BE2C (cell line): ENCODE data around the gene NELFB.
A peak's percentile ranks its signal among the peaks of the same experiment; 100 is the strongest.

Experiments
- DNase-seq: peaks from one replicate; pipeline ENCODE4 v3.0.0-alpha.2; 2020
- H3K27me3 ChIP-seq: fragments of 250-450 bp; sonication (Bioruptor Pico); 2 replicates; pipeline ENCODE4 v1.5.1; 2020; ENCODE audit warnings: mild to moderate bottlenecking
- H3K36me3 ChIP-seq: fragments of 250-450 bp; sonication (Bioruptor Pico); 2 replicates; pipeline ENCODE4 v1.5.1; 2020; ENCODE audit warnings: mild to moderate bottlenecking
- H3K4me1 ChIP-seq: fragments of 250-450 bp; sonication (Bioruptor Pico); 2 replicates; pipeline ENCODE4 v1.5.1; 2020
- H3K4me3 ChIP-seq: 2 replicates; pipeline ENCODE4 v1.5.1; 2011; ENCODE audit warnings: low read depth, low read length
- H3K9me3 ChIP-seq: fragments of 250-450 bp; sonication (Bioruptor Pico); 2 replicates; pipeline ENCODE4 v1.5.1; 2020
- TF ChIP-seq, protein P1 (sequence below): IDR thresholded peaks from 2 replicates; pipeline ENCODE4 v1.5.1; 2012; ENCODE audit warnings: mild to moderate bottlenecking, low read depth, low read length

Gene NELFB

GRCh38 chr9:137227853-137228505, 27.1 kb upstream of the NELFB start:
- Histone ChIP-seq H3K9me3 (no peaks in the 10 kb centered on the region), H3K4me1 (peaks cover 8% of the 10 kb centered on the region), H3K36me3 (no peaks in the 10 kb centered on the region), H3K27me3 (no peaks in the 10 kb centered on the region), H3K4me3 (no peak overlapping the region)
- TF ChIP-seq, protein P1, sequence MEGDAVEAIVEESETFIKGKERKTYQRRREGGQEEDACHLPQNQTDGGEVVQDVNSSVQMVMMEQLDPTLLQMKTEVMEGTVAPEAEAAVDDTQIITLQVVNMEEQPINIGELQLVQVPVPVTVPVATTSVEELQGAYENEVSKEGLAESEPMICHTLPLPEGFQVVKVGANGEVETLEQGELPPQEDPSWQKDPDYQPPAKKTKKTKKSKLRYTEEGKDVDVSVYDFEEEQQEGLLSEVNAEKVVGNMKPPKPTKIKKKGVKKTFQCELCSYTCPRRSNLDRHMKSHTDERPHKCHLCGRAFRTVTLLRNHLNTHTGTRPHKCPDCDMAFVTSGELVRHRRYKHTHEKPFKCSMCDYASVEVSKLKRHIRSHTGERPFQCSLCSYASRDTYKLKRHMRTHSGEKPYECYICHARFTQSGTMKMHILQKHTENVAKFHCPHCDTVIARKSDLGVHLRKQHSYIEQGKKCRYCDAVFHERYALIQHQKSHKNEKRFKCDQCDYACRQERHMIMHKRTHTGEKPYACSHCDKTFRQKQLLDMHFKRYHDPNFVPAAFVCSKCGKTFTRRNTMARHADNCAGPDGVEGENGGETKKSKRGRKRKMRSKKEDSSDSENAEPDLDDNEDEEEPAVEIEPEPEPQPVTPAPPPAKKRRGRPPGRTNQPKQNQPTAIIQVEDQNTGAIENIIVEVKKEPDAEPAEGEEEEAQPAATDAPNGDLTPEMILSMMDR = no peak
- DNase-seq = no peak

DNA sequence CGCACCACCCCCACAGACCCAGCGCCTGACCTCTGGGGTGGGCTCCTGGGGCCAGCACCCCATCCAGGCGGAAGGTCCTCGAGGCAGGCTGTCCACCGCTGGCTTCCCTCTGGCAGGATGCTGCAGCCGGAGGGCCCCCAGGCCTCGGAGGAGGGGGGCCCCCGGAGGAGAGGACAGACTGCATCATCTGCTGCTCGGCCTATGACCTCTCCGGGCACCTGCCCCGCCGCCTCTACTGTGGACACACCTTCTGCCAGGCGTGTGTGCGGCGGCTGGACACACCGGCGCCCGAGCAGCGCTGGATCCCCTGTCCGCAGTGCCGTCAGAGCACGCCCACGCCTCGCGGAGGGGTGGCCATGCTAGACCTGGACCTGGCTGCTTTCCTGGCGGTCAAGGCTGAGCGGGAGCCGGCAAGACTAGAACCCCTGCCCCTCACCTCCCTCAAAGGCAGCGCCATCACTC, 26.6 kb upstream of the NELFB start:
- no peak overlapping the region for H3K4me3 ChIP-seq
- TF ChIP-seq, protein P1 = no peak

DNA sequence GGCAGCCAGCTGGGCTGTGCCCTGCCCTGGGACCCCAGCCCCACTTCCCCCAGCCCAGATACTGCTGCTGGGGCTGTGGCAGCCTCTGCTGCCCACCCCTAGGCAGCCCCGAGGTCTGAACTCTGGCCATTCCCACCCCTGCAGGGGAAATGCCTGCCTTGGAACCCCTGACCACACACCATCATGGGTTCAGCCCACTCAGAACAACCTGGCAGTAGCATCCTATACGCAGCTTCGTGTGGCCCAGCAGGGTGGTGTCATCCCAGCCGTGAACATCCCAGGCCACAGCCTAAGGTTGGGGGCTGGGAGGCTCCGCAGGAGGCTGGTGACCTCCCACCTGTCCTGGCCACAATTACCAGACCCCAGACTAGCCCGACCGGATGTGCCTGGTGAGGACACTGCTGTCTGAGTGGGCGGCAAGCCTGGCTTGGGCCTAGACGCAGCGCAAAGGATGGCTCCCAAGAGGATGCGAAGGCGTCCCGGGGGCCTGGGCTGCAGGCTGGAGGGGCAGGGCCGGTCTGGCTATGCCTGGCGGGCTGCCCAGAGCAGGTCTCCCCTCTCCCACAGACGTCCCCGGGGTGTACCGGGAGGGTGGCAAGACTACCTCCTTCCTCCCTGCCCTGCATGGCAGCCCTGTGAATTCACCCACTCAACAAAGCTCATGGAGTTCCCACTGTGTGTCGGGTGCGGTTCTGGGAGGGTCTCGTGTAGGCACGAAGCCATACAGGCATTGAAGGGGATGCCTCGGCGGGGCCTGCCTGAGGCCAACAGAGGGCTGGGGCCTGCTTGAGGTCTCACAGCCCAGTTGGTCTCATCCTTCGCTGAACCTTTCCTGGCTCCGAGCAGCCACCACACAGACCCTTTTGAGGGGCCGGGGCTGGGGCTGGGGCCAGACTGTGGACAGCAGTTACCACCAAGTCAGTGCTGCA, 25.9 kb upstream of the NELFB start:
- Histone ChIP-seq H3K36me3 (no peaks in the 10 kb centered on the region), H3K9me3 (no peaks in the 10 kb centered on the region), H3K27me3 (no peaks in the 10 kb centered on the region), H3K4me1 (peaks cover 7% of the 10 kb centered on the region; the same call in 1 of the 2 replicates), H3K4me3 (no peak overlapping the region)
- TF ChIP-seq, protein P1 = no peak
- DNase-seq = peak; percentile 52

More for the DNA sequence above, 26.6 kb upstream of the NELFB start:
- Histone ChIP-seq H3K27me3 (no peaks in the 10 kb centered on the region), H3K9me3 (no peaks in the 10 kb centered on the region), H3K4me1 (peaks cover 7% of the 10 kb centered on the region; the same call in 1 of the 2 replicates), H3K36me3 (no peaks in the 10 kb centered on the region)
- DNase-seq = no peak

GRCh38 chr9:137229903-137230704, 25.0 kb upstream of the NELFB start:
- peaks cover 7% of the 10 kb centered on the region; the same call in 1 of the 2 replicates for H3K4me1 ChIP-seq

DNA sequence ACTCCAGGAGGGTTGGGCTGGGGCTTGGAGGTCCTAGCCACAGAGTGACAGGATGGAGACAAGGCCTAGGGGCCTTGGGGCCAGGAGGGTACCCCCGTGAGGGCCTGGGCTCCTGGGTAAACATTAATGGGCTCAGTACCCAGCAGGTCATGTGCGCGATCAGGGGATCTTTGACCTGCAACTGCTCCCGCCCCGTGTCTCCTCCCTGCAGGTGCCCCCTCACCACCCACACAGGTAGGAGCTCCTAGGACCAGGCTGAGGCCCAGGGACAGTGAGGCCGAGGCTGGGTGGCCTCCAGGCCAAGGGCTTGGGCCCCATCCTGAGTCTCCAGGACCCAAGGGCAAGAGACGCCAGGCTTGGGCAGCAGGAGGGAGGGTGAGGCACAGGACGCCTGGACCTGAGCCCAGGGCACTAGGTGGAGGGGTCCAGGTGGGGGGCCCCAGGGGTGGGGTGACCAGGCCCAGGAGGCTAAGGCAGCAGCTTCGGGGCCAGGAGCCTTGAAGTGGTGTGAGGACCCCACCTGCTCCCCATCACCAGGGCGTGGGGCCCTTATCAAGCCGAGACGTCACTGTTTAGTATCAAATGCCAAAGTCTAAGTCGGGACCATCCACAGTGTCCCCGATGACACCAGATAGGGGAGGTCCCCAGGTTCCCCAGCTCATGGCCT, 24.3 kb upstream of the NELFB start, which contains the start of gene SLC34A3:
Gene SLC34A3 (plus strand): TSS at position 197 of the 667 bp plus-strand sequence. CDS start 802 bp downstream, outside the sequence.
- H3K36me3 ChIP-seq = no peaks in the 10 kb centered on the region
- no peak within 1 kb of the TSS for H3K4me3 ChIP-seq
- no peaks in the 10 kb centered on the region for H3K27me3 ChIP-seq
- DNase-seq = no peak
- no peaks in the 10 kb centered on the region for H3K9me3 ChIP-seq
- TF ChIP-seq, protein P1 = no peak
- H3K4me1 ChIP-seq = peaks cover 7% of the 10 kb centered on the region; the same call in 1 of the 2 replicates

More at GRCh38 chr9:137229903-137230704, 25.0 kb upstream of the NELFB start:
- H3K27me3 ChIP-seq = no peaks in the 10 kb centered on the region
- no peak for DNase-seq
- TF ChIP-seq, protein P1 = no peak
- H3K9me3 ChIP-seq = no peaks in the 10 kb centered on the region
- H3K36me3 ChIP-seq = no peaks in the 10 kb centered on the region
- H3K4me3 ChIP-seq = no peak overlapping the region
